DOHH2 (cell line): ENCODE measurements around the gene COL5A2.

Experiments
- EZH2phosphoT487 ChIP-seq: fragments of 200-600 bp; sonication (generic); IDR thresholded peaks from 2 replicates; pipeline ENCODE4 v1.6.1; 2017; ENCODE audit warnings: borderline replicate concordance, mild to moderate bottlenecking, antibody characterized with exemption, low read length, moderate library complexity, mixed read lengths
- TF ChIP-seq, protein P1 (sequence below): fragments of 200-600 bp; sonication (generic); IDR thresholded peaks from one replicate; pipeline ENCODE4 v1.5.1; 2014; ENCODE audit warnings: antibody characterized with exemption, mild to moderate bottlenecking, low read depth, low read length; ENCODE audit not compliant: poor library complexity, severe bottlenecking

DNA sequence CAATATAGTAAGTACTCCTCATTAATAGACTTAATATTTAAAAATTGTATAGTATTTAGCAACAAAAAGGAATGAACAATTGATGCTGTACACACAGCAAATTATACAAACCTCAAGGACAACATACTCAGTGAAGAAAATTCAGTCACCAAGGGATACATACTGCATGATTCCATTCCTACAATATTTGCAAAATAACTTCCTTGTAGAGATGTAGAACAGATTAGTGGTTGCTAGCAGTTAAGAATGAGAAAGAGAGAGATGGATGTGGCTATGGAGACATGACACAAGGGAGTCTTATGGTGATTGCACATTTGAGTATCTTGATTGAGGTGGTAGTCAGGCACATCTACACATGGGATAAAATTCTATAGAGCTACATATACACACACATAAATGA, 179.3 kb downstream of the COL5A2 start:
- TF ChIP-seq, protein P1, sequence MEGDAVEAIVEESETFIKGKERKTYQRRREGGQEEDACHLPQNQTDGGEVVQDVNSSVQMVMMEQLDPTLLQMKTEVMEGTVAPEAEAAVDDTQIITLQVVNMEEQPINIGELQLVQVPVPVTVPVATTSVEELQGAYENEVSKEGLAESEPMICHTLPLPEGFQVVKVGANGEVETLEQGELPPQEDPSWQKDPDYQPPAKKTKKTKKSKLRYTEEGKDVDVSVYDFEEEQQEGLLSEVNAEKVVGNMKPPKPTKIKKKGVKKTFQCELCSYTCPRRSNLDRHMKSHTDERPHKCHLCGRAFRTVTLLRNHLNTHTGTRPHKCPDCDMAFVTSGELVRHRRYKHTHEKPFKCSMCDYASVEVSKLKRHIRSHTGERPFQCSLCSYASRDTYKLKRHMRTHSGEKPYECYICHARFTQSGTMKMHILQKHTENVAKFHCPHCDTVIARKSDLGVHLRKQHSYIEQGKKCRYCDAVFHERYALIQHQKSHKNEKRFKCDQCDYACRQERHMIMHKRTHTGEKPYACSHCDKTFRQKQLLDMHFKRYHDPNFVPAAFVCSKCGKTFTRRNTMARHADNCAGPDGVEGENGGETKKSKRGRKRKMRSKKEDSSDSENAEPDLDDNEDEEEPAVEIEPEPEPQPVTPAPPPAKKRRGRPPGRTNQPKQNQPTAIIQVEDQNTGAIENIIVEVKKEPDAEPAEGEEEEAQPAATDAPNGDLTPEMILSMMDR = no peak
- no peak for TF ChIP-seq EZH2phosphoT487
